Gastroesophageal sphincter (tissue), 4 donors: Measurements from ENCODE around the gene ATP9A. TPM values are rescaled to one million over a fixed set of nuclear protein-coding genes. Genes with fewer than 3 reads are reported as not detected.

Experiments used
- ATAC-seq: fragments of 150-250 bp; one replicate; pipeline ENCODE4 v1.9.1; 2016; ENCODE audit warnings: mild to moderate bottlenecking, moderate library complexity
- H3K27ac ChIP-seq, 4 donors: fragments of 200-600 bp; sonication (generic) in 3 of 4; 1 replicate in 3 of 4; 2 replicates in 1 of 4; pipeline ENCODE4 v1.5.1; 2016 to 2019
- H3K27me3 ChIP-seq: fragments of 200-600 bp; sonication (generic); one replicate; pipeline ENCODE4 v1.5.1; 2019
- H3K36me3 ChIP-seq, 2 donors: fragments of 200-600 bp; sonication (generic); one replicate each; pipeline ENCODE4 v1.5.1; 2019; ENCODE audit warnings: control low read depth in 1 of 2
- H3K4me1 ChIP-seq, 3 donors: fragments of 200-600 bp; sonication (generic); 1 replicate in 2 of 3; 2 replicates in 1 of 3; pipeline ENCODE4 v1.5.1; 2016 to 2019; ENCODE audit warnings: control low read depth in 2 of 3
- H3K4me3 ChIP-seq, 2 donors: fragments of 200-600 bp; sonication (generic); one replicate each; pipeline ENCODE4 v1.5.1; 2019; ENCODE audit warnings: mild to moderate bottlenecking in 1 of 2, moderate library complexity in 1 of 2
- H3K9me3 ChIP-seq, 3 donors: fragments of 200-600 bp; sonication (generic); one replicate each; pipeline ENCODE4 v1.5.1; 2017 to 2019; ENCODE audit warnings: control low read depth in 2 of 3
- CTCF ChIP-seq, 4 experiments: fragments of 200-600 bp in 2 of 4; fragments of 450-650 bp in 2 of 4; sonication (generic) in 1 of 4; IDR thresholded peaks; one replicate each; pipeline ENCODE4 v1.5.1; 2017 to 2019; ENCODE audit warnings: antibody characterized with exemption in 4 of 4, mild to moderate bottlenecking in 2 of 4, moderate library complexity in 2 of 4
- EP300 ChIP-seq: sonication (generic); formaldehyde crosslinking; IDR thresholded peaks from one replicate; pipeline ENCODE4 v1.6.1; 2017; ENCODE audit warnings: antibody characterized with exemption, mild to moderate bottlenecking
- POLR2A ChIP-seq, 2 donors: fragments of 450-650 bp; IDR thresholded peaks; one replicate each; pipeline ENCODE4 v1.6.1; 2017; ENCODE audit warnings: antibody characterized with exemption in 2 of 2, mild to moderate bottlenecking in 2 of 2, moderate library complexity in 1 of 2
- POLR2AphosphoS5 ChIP-seq: sonication (generic); formaldehyde crosslinking; IDR thresholded peaks from one replicate; pipeline ENCODE4 v1.6.1; 2017; ENCODE audit warnings: antibody characterized with exemption
- WGBS, 2 donors: methylation state at CpG; one replicate each; pipeline ENCODE4 v1.1.5; 2018; ENCODE audit warnings: low coverage in 1 of 2; 5-methylcytosine and 5-hydroxymethylcytosine counted together
- total RNA-seq, 4 donors: library from RNA; depleted of rRNA; stranded (reverse); fragments of >200 nt; gene quantifications; one replicate each; pipeline ENCODE4 v1.1.0, GENCODE V29; 2016

The ATP9A gene
- total RNA-seq, 4 donors from 2014 or later, result 49.3 to 80.2 (median 57.7) TPM

DNA sequence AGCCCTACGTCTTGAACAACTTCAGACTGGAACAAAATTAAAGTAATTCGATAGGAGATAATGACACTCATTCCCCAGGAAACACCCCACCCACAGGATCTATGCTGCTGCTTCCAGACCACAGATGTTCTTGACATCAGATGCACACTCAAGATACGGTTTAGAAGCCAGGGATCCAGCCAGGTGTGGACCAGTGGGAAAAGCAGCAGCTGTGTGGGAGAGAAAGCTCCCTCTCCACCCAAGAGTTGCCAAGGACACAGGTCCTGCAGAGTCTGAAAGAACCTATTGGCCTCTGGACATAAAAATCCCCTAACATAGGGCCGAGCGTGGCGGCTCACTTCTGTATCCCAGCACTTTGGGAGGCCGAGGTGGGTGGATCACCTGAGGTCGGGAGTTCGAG, 133.9 kb downstream of the ATP9A start:
- Histone ChIP-seq H3K27ac (no peak overlapping the region), H3K4me1 (peaks cover 0 to 36% (median 18%) of the 10 kb centered on the region in 3 donors), H3K36me3 (peaks cover 0 to 23% of the 10 kb centered on the region in 2 donors), H3K4me3 (no peak overlapping the region), H3K27me3 (no peaks in the 10 kb centered on the region), H3K9me3 (no peaks in the 10 kb centered on the region)
- WGBS, 2 donors, result 69 to 88% methylated on average over 5 to 6 of the region's 9 CpGs
- ATAC-seq, result no peak
- TF ChIP-seq EP300, result no peak
- TF ChIP-seq POLR2A (IDR thresholded peaks at IDR 0.05), result no peak
- TF ChIP-seq CTCF (IDR thresholded peaks at IDR 0.05), result no peak
- no peak for TF ChIP-seq POLR2AphosphoS5

GRCh38 chr20:51633430-51633829, 134.8 kb downstream of the ATP9A start:
- TF ChIP-seq CTCF (IDR thresholded peaks at IDR 0.05), result no peak
- TF ChIP-seq POLR2AphosphoS5, result no peak
- TF ChIP-seq POLR2A (IDR thresholded peaks at IDR 0.05), result no peak
- TF ChIP-seq EP300, result no peak
- WGBS, 2 donors, result 97 to 100% methylated on average over 2 to 3 of the region's 3 CpGs
- no peak for ATAC-seq
- Histone ChIP-seq H3K27ac (no peak overlapping the region), H3K9me3 (no peaks in the 10 kb centered on the region), H3K27me3 (no peaks in the 10 kb centered on the region), H3K4me1 (peaks cover 0 to 36% (median 18%) of the 10 kb centered on the region in 3 donors), H3K36me3 (peaks cover 0 to 24% of the 10 kb centered on the region in 2 donors), H3K4me3 (no peak overlapping the region)

GRCh38 chr20:51631953-51632352, 136.2 kb downstream of the ATP9A start:
- 90 to 100% methylated on average over 6 of the region's 6 CpGs for WGBS, 2 donors
- Histone ChIP-seq H3K27ac (peak overlapping the region in 3 of 4 donors; percentile 76 to 80 (median 78)), H3K27me3 (no peaks in the 10 kb centered on the region), H3K4me1 (peaks cover 0 to 36% (median 18%) of the 10 kb centered on the region in 3 donors), H3K4me3 (no peak overlapping the region), H3K36me3 (peaks cover 0 to 30% of the 10 kb centered on the region in 2 donors), H3K9me3 (no peaks in the 10 kb centered on the region)
- no peak for ATAC-seq
- no peak for TF ChIP-seq EP300
- TF ChIP-seq POLR2A (IDR thresholded peaks at IDR 0.05), result no peak
- no peak for TF ChIP-seq CTCF (IDR thresholded peaks at IDR 0.05)
- no peak for TF ChIP-seq POLR2AphosphoS5

DNA sequence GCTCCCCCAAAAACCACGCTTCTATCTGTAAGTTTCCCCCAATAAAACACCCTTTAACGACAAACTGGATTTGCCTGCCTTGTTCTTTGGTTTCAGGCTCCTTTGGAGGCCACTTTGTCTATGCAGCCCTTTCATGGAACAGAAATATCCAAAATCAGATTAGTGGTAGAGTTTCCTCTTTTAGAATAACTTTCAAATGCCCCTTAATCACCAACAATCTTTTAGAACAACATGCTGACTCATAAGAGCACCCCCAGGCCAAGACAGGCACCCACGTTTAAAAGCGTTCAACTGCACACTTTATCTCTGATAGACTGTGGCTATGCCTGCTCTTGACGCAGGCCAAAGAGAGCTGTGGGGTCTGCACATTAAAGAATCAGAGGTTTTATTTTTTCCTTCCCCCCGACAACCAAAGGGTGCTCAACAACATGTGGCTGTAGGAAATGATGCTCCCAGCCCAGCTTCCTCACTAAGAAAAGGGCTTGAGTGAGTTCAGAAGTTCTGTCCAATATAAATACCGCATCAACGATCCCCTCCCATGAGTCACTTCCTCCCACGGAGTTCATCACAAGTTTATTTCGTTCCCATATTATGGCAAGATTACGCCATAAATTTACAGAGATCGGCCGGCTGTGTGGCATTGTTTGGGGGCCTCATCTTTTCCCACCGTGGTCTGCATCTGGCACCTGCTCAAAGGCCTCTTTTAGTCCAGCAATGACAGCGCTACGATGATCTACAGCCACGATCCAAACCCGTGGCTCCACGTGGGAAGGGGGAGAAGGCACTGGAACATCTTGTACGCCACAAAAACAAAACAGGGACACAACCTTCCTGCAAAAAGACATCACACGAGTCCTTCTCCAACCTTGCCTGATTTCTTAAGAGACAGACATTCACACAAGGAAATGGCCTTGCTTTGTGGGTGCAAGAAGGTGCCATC, 136.9 kb downstream of the ATP9A start:
- H3K27me3 ChIP-seq, result no peaks in the 10 kb centered on the region
- WGBS, 2 donors, result 28 to 51% methylated on average over 6 to 16 of the region's 21 CpGs
- no peaks in the 10 kb centered on the region for H3K9me3 ChIP-seq
- peak overlapping the region in 3 of 4 donors; percentile 76 to 80 (median 78) for H3K27ac ChIP-seq
- TF ChIP-seq CTCF (IDR thresholded peaks at IDR 0.05), result no peak
- peak; percentile 85 for TF ChIP-seq POLR2AphosphoS5
- TF ChIP-seq EP300, result no peak
- TF ChIP-seq POLR2A (IDR thresholded peaks at IDR 0.05), result no peak
- peaks cover 0 to 24% of the 10 kb centered on the region in 2 donors for H3K36me3 ChIP-seq
- peaks cover 0 to 36% (median 18%) of the 10 kb centered on the region in 3 donors for H3K4me1 ChIP-seq
- peak; percentile 90 for ATAC-seq
- no peak overlapping the region for H3K4me3 ChIP-seq
